SK-N-MC (cell line): ENCODE measurements around the gene OR2G6.

ENCODE experiments used
- DNase-seq: peaks from one replicate; pipeline ENCODE4 v3.0.0-alpha.2; 2011; ENCODE audit warnings: low read depth, low spot score
- H3K27ac ChIP-seq: fragments of 200-600 bp; sonication (generic); 2 replicates; pipeline ENCODE4 v1.5.1; 2016; ENCODE audit warnings: mixed run types
- H3K36me3 ChIP-seq: fragments of 200-600 bp; sonication (generic); 2 replicates; pipeline ENCODE4 v1.6.1; 2017; ENCODE audit warnings: antibody characterized with exemption, low read length, mixed read lengths; ENCODE audit not compliant: insufficient read depth
- H3K4me3 ChIP-seq: fragments of 200-600 bp; sonication (generic); 2 replicates; pipeline ENCODE4 v1.5.1; 2016
- H3K9ac ChIP-seq: fragments of 200-600 bp; sonication (generic); 2 replicates; pipeline ENCODE4 v1.8.0; 2017; ENCODE audit warnings: mixed run types, mixed read lengths; ENCODE audit not compliant: insufficient read length
- H3K9me3 ChIP-seq: fragments of 200-600 bp; sonication (generic); 2 replicates; pipeline ENCODE4 v1.6.1; 2017; ENCODE audit warnings: low read depth, mild to moderate bottlenecking, antibody characterized with exemption, low read length, moderate library complexity, mixed read lengths
- EZH2 ChIP-seq: fragments of 200-600 bp; sonication (generic); IDR thresholded peaks from one replicate; pipeline ENCODE4 v1.6.1; 2017; ENCODE audit warnings: antibody characterized with exemption
- FOXP2 ChIP-seq: optimal IDR thresholded peaks from 2 replicates; pipeline ENCODE3; 2011; ENCODE audit warnings: mild to moderate bottlenecking, moderate library complexity; ENCODE audit not compliant: insufficient read depth; ENCODE audit errors: extremely low read length, control extremely low read depth
- POLR2AphosphoS5 ChIP-seq: IDR thresholded peaks from 2 replicates; pipeline ENCODE4 v1.6.1; 2012; ENCODE audit warnings: mild to moderate bottlenecking, low read depth, low read length, borderline replicate concordance

OR2G6 gene

GRCh38 chr1:248576260-248576980 is 68.5 kb downstream of the OR2G6 start:
- no peak overlapping the region for H3K27ac ChIP-seq
- H3K4me3 ChIP-seq: no peak overlapping the region
- no peak overlapping the region for H3K9ac ChIP-seq
- no peaks in the 10 kb centered on the region for H3K9me3 ChIP-seq
- no peaks in the 10 kb centered on the region for H3K36me3 ChIP-seq
- TF ChIP-seq FOXP2 (no peak), POLR2AphosphoS5 (no peak), EZH2 (no peak)
- DNase-seq: no peak
